Parathyroid adenoma (tissue), 2 donors: ENCODE results near the gene UPF3B.
A peak's percentile ranks its signal among the peaks of the same experiment; 100 is the strongest.
"Not testable (repeated sequence)": the region's sequence is repeated elsewhere in the genome, so short reads cannot be mapped to it uniquely, and the experiment has no call there.

Experiments
- H2AFZ ChIP-seq: fragments of 300-600 bp; sonication (generic); one replicate; pipeline ENCODE4 v1.7.0; 2017; ENCODE audit warnings: antibody characterized with exemption, mild to moderate bottlenecking
- H3K27ac ChIP-seq: fragments of 300-600 bp; sonication (generic); one replicate; pipeline ENCODE4 v1.7.0; 2017
- H3K27me3 ChIP-seq: fragments of 300-600 bp; sonication (generic); one replicate; pipeline ENCODE4 v1.7.0; 2017; ENCODE audit warnings: low read length; ENCODE audit not compliant: control insufficient read depth, insufficient read depth
- H3K36me3 ChIP-seq: fragments of 300-600 bp; sonication (generic); one replicate; pipeline ENCODE4 v1.7.0; 2017; ENCODE audit warnings: low read length; ENCODE audit not compliant: control insufficient read depth, insufficient read depth
- H3K4me1 ChIP-seq: fragments of 300-600 bp; sonication (generic); one replicate; pipeline ENCODE4 v1.7.0; 2017; ENCODE audit warnings: control low read depth
- H3K4me2 ChIP-seq: fragments of 300-600 bp; sonication (generic); one replicate; pipeline ENCODE4 v1.7.0; 2017; ENCODE audit warnings: low read length
- H3K4me3 ChIP-seq: fragments of 300-600 bp; sonication (generic); one replicate; pipeline ENCODE4 v1.7.0; 2017; ENCODE audit warnings: low read depth, low read length
- H3K79me2 ChIP-seq: fragments of 300-600 bp; sonication (generic); one replicate; pipeline ENCODE4 v1.7.0; 2017; ENCODE audit warnings: control low read depth
- H3K9ac ChIP-seq: fragments of 300-600 bp; sonication (generic); one replicate; pipeline ENCODE4 v1.7.0; 2017; ENCODE audit warnings: mild to moderate bottlenecking
- H3K9me3 ChIP-seq: fragments of 300-600 bp; sonication (generic); one replicate; pipeline ENCODE4 v1.7.0; 2017; ENCODE audit warnings: low read length; ENCODE audit not compliant: control insufficient read depth
- TF ChIP-seq, protein P1 (sequence below): fragments of 300-600 bp; sonication (generic); IDR thresholded peaks from one replicate; pipeline ENCODE4 v1.7.0; 2017; ENCODE audit warnings: antibody characterized with exemption, mild to moderate bottlenecking
- donor health status: primary hyperparathyroidism.

UPF3B gene

DNA sequence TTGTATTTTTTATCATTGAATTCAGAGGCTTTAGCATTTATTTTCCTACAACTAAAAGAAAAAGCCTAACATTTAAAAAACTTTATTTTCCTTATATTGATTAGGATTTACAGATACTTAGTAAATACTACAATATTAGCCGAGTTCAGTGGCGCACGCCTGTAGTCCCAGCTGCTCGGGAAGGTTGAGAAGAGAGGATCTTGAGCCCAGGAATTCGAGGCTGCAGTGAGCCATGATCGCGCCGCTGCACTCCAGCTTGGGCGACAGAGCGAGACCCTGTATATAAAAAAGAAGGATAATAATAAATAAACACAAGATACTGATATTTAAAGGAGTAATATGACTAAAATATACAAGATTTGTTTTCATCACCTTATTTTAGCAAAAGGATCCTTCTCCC lies 681 bp upstream of the UPF3B start:
- Histone ChIP-seq H3K9ac (no peak overlapping the region), H3K36me3 (no peaks in the 10 kb centered on the region), H3K27ac (peak overlapping the region; percentile 59), H3K4me3 (peak overlapping the region; percentile 88), H2AFZ (peak overlapping the region; percentile 71), H3K27me3 (no peaks in the 10 kb centered on the region), H3K79me2 (no peaks in the 10 kb centered on the region), H3K4me2 (peak overlapping the region; percentile 62), H3K4me1 (no peaks in the 10 kb centered on the region), H3K9me3 (no peaks in the 10 kb centered on the region)
- TF ChIP-seq, protein P1, sequence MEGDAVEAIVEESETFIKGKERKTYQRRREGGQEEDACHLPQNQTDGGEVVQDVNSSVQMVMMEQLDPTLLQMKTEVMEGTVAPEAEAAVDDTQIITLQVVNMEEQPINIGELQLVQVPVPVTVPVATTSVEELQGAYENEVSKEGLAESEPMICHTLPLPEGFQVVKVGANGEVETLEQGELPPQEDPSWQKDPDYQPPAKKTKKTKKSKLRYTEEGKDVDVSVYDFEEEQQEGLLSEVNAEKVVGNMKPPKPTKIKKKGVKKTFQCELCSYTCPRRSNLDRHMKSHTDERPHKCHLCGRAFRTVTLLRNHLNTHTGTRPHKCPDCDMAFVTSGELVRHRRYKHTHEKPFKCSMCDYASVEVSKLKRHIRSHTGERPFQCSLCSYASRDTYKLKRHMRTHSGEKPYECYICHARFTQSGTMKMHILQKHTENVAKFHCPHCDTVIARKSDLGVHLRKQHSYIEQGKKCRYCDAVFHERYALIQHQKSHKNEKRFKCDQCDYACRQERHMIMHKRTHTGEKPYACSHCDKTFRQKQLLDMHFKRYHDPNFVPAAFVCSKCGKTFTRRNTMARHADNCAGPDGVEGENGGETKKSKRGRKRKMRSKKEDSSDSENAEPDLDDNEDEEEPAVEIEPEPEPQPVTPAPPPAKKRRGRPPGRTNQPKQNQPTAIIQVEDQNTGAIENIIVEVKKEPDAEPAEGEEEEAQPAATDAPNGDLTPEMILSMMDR = no peak

- no peaks in the 10 kb centered on the region for H3K79me2 ChIP-seq
- H3K9me3 ChIP-seq = no peaks in the 10 kb centered on the region
- H3K27ac ChIP-seq = no peak overlapping the region
- H3K4me2 ChIP-seq = no peak overlapping the region
- no peaks in the 10 kb centered on the region for H3K4me1 ChIP-seq
- H2AFZ ChIP-seq = no peak overlapping the region
- no peaks in the 10 kb centered on the region for H3K27me3 ChIP-seq
- no peak overlapping the region for H3K4me3 ChIP-seq
- H3K36me3 ChIP-seq = no peaks in the 10 kb centered on the region
- TF ChIP-seq, protein P1 = no peak
- no peak overlapping the region for H3K9ac ChIP-seq
Observed at GRCh38 chrX:119833905-119834304, 18.9 kb downstream of the UPF3B start.

DNA sequence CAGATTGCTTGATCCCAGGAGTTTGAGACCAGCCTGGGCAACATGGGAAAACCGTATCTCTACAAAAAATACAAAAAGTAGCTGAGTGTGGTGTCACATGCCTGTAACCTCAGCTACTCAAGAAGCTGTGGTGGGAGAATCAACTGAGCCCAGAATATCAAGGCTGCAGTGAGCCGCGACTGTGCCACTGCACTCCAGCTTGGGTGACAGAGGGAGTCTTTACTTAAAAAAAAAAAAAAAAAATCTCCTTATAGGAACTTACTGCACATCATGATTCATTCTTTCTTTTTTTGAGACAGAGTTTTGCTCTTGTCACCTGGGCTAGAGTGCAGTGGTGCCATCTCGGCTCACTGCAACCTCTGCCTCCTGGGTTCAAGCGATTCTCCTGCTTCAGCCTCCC lies 24.3 kb downstream of the UPF3B start:
- no peaks in the 10 kb centered on the region for H3K4me1 ChIP-seq
- H3K9ac ChIP-seq = no peak overlapping the region
- H2AFZ ChIP-seq = no peak overlapping the region
- H3K4me3 ChIP-seq = no peak overlapping the region
- no peak overlapping the region for H3K27ac ChIP-seq
- no peaks in the 10 kb centered on the region for H3K27me3 ChIP-seq
- no peaks in the 10 kb centered on the region for H3K79me2 ChIP-seq
- TF ChIP-seq, protein P1 = no peak
- no peaks in the 10 kb centered on the region for H3K9me3 ChIP-seq
- H3K36me3 ChIP-seq = no peaks in the 10 kb centered on the region
- H3K4me2 ChIP-seq = no peak overlapping the region

GRCh38 chrX:119826399-119826959 lies 26.3 kb downstream of the UPF3B start:
- H3K4me3 ChIP-seq = no peak overlapping the region
- no peaks in the 10 kb centered on the region for H3K27me3 ChIP-seq
- H3K9me3 ChIP-seq = no peaks in the 10 kb centered on the region
- no peak overlapping the region for H3K4me2 ChIP-seq
- H3K27ac ChIP-seq = no peak overlapping the region
- H2AFZ ChIP-seq = no peak overlapping the region
- TF ChIP-seq, protein P1 = no peak
- no peak overlapping the region for H3K9ac ChIP-seq
- H3K79me2 ChIP-seq = no peaks in the 10 kb centered on the region
- no peaks in the 10 kb centered on the region for H3K36me3 ChIP-seq
- H3K4me1 ChIP-seq = no peaks in the 10 kb centered on the region

GRCh38 chrX:119824221-119824620 lies 28.5 kb downstream of the UPF3B start:
- H3K27ac ChIP-seq = not testable (repeated sequence)

DNA sequence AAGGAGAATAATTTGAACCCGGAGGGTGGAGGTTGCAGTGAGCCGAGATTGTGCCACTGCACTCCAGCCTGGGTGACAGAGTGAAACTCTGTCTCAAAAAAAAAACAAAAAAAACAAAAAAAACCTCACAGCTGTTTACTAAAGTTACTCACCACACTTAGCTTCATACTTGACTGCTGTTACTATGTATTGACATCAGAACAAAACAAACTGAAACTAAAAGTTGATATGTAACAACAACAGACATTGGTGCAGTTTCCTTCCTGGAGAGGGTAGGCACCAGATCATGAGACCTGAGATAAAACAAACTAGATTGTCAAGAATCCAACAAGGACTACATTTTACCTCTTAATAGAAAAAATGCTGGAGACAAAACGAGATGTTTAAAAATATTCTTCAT lies 31.1 kb downstream of the UPF3B start:
- not testable (repeated sequence) for H3K27ac ChIP-seq, H3K79me2 ChIP-seq, H3K9me3 ChIP-seq, H3K27me3 ChIP-seq, H2AFZ ChIP-seq, H3K4me3 ChIP-seq, H3K9ac ChIP-seq, H3K4me2 ChIP-seq, H3K4me1 ChIP-seq, H3K36me3 ChIP-seq

More at GRCh38 chrX:119824221-119824620, 28.5 kb downstream of the UPF3B start:
- not testable (repeated sequence) for H3K36me3 ChIP-seq, H3K27me3 ChIP-seq, H3K79me2 ChIP-seq, H3K9ac ChIP-seq, H3K4me2 ChIP-seq, H2AFZ ChIP-seq, H3K4me3 ChIP-seq, H3K9me3 ChIP-seq, H3K4me1 ChIP-seq
